Keratinocyte (primary cell): Measurements from ENCODE around the gene KRTAP6-2. TPM values are rescaled to one million over a fixed set of nuclear protein-coding genes. Genes with fewer than 3 reads are reported as not detected.

Experiments used
- DNase-seq: peaks from one replicate; pipeline ENCODE4 v3.0.0-alpha.2; 2011; ENCODE audit warnings: low read depth, missing footprints, low spot score
- FAIRE-seq: peaks from 2 replicates; lab custom pipeline; 2011; peaks lifted over from hg19 to GRCh38; lab: Jason Lieb, UNC
- H2AFZ ChIP-seq: 2 replicates; pipeline ENCODE4 v1.6.0; 2012; ENCODE audit warnings: low read length, control low read depth, inconsistent platforms; ENCODE audit not compliant: control insufficient read depth
- H3K27ac ChIP-seq: 2 replicates; pipeline ENCODE4 v1.5.1; 2011; ENCODE audit warnings: low read length; ENCODE audit not compliant: control insufficient read depth, insufficient read depth
- H3K27me3 ChIP-seq: 3 replicates; pipeline ENCODE4 v1.6.0; 2011; ENCODE audit warnings: low read length; ENCODE audit not compliant: control insufficient read depth, insufficient read depth; ENCODE audit errors: extremely low read depth
- H3K36me3 ChIP-seq, 2 experiments: 2 replicates in 1 of 2; 3 replicates in 1 of 2; pipeline ENCODE4 v1.5.1; 2011; ENCODE audit warnings: low read length in 2 of 2, mild to moderate bottlenecking in 1 of 2; ENCODE audit not compliant: control insufficient read depth in 2 of 2, insufficient read depth in 2 of 2; ENCODE audit errors: extremely low read depth in 1 of 2
- H3K4me1 ChIP-seq: 3 replicates; pipeline ENCODE4 v1.5.1; 2011; ENCODE audit warnings: low read length; ENCODE audit not compliant: control insufficient read depth, insufficient read depth; ENCODE audit errors: extremely low read depth
- H3K4me2 ChIP-seq: 3 replicates; pipeline ENCODE4 v1.6.0; 2011; ENCODE audit warnings: low read depth, low read length; ENCODE audit not compliant: control insufficient read depth, insufficient read depth; ENCODE audit errors: extremely low read depth
- H3K4me3 ChIP-seq, 3 experiments: fragments of 200-600 bp in 1 of 3; sonication (generic) in 1 of 3; 2 replicates in 2 of 3; 3 replicates in 1 of 3; pipeline ENCODE4 v1.5.1; 2011 to 2016; ENCODE audit warnings: low read length in 3 of 3, mild to moderate bottlenecking in 3 of 3, control low read depth in 2 of 3, inconsistent platforms in 1 of 3, low read depth in 1 of 3, mixed read lengths in 1 of 3, mixed run types in 1 of 3, moderate library complexity in 1 of 3; ENCODE audit not compliant: control insufficient read depth in 2 of 3, insufficient read depth in 2 of 3; ENCODE audit errors: extremely low read depth in 1 of 3
- H3K79me2 ChIP-seq: 2 replicates; pipeline ENCODE4 v1.6.0; 2012; ENCODE audit warnings: low read length; ENCODE audit not compliant: control insufficient read depth, insufficient read depth
- H3K9ac ChIP-seq: 3 replicates; pipeline ENCODE4 v1.6.0; 2011; ENCODE audit warnings: low read length; ENCODE audit not compliant: control insufficient read depth, insufficient read depth; ENCODE audit errors: extremely low read depth
- H3K9me1 ChIP-seq: 3 replicates; pipeline ENCODE4 v1.6.0; 2011; ENCODE audit warnings: low read length; ENCODE audit not compliant: control insufficient read depth, insufficient read depth; ENCODE audit errors: extremely low read depth
- H3K9me3 ChIP-seq: 2 replicates; pipeline ENCODE4 v1.5.1; 2012; ENCODE audit warnings: low read depth, low read length; ENCODE audit not compliant: control insufficient read depth
- H4K20me1 ChIP-seq: 3 replicates; pipeline ENCODE4 v1.6.0; 2011; ENCODE audit warnings: low read length; ENCODE audit not compliant: control insufficient read depth, insufficient read depth; ENCODE audit errors: extremely low read depth
- EZH2 ChIP-seq: IDR thresholded peaks from one replicate; pipeline ENCODE4 v1.6.1; 2012; ENCODE audit warnings: inconsistent platforms, mild to moderate bottlenecking, low read length, moderate library complexity
- dilution Hi-C: fragments of 300-500 bp; cut with MboI; formaldehyde crosslinking; loops from one replicate; pipeline ENCODE4 v1.7.0; 2020; ENCODE audit warnings: low sequenced_read_pairs; ENCODE audit not compliant: extremely low pct_ligation_motif_present
- polyA minus RNA-seq, 3 experiments: library from RNA; depleted of rRNA, polyadenylated mRNA; stranded (reverse); fragments of >200 nt; gene quantifications; 1 replicate in 1 of 3; 2 replicates in 1 of 3; 3 replicates in 1 of 3; pipeline ENCODE4 v1.2.3, GENCODE V29; 2011
- polyA plus RNA-seq, 5 experiments: library from polyadenylated mRNA; depleted of rRNA in 3 of 5; stranded (reverse) in 3 of 5; stranded (forward) in 1 of 5; unstranded in 1 of 5; fragments of >200 nt; gene quantifications; 1 replicate in 1 of 5; 2 replicates in 3 of 5; 3 replicates in 1 of 5; pipeline versions ENCODE4 v1.2.1 to v1.2.3, GENCODE V29; 2011 to 2012; ENCODE audit warnings: missing spikeins in 2 of 5, low read depth in 1 of 5, low replicate concordance in 1 of 5
- TF ChIP-seq, protein P1 (sequence below), 3 experiments: IDR thresholded peaks in 1 of 3; conservative IDR thresholded peaks in 1 of 3; optimal IDR thresholded peaks in 1 of 3; 2 replicates in 2 of 3; 3 replicates in 1 of 3; pipeline versions ENCODE3 to v1.5.1; 2011; ENCODE audit warnings: low read length in 3 of 3, mild to moderate bottlenecking in 3 of 3, moderate library complexity in 2 of 3, control low read depth in 1 of 3, inconsistent platforms in 1 of 3; ENCODE audit not compliant: insufficient read depth in 2 of 3; ENCODE audit errors: extremely low read depth in 1 of 3

Gene KRTAP6-2
- polyA plus RNA-seq (not detected in 3 replicates), polyA minus RNA-seq (not detected in 3 replicates)
- not detected for polyA plus RNA-seq (2011; ENCODE audit: low read depth)
- not detected in 2 replicates for polyA plus RNA-seq (2011; cell fraction: cytosol; rRNA removed)
- polyA plus RNA-seq (2011; cell fraction: nucleus; rRNA removed) = not detected in 2 replicates
- polyA plus RNA-seq (2012; ENCODE audit: low replicate concordance) = not detected in 2 replicates
- not detected for polyA minus RNA-seq (2011; cell fraction: cytosol; rRNA and poly(A)+ RNA removed)
- polyA minus RNA-seq (2011; cell fraction: nucleus; rRNA and poly(A)+ RNA removed) = not detected in 2 replicates

GRCh38 chr21:30598802-30599201, at the start of gene KRTAP6-2:
KRTAP6-2 (minus strand) TSS chr21:30598902; CDS start chr21:30598874, 28 bp downstream.
- no peak within 1 kb of the TSS for H2AFZ ChIP-seq
- no peaks in the 10 kb centered on the region for H3K9me3 ChIP-seq
- H3K9ac ChIP-seq = no peak within 1 kb of the TSS
- no peak for TF ChIP-seq EZH2
- TF ChIP-seq, protein P1, sequence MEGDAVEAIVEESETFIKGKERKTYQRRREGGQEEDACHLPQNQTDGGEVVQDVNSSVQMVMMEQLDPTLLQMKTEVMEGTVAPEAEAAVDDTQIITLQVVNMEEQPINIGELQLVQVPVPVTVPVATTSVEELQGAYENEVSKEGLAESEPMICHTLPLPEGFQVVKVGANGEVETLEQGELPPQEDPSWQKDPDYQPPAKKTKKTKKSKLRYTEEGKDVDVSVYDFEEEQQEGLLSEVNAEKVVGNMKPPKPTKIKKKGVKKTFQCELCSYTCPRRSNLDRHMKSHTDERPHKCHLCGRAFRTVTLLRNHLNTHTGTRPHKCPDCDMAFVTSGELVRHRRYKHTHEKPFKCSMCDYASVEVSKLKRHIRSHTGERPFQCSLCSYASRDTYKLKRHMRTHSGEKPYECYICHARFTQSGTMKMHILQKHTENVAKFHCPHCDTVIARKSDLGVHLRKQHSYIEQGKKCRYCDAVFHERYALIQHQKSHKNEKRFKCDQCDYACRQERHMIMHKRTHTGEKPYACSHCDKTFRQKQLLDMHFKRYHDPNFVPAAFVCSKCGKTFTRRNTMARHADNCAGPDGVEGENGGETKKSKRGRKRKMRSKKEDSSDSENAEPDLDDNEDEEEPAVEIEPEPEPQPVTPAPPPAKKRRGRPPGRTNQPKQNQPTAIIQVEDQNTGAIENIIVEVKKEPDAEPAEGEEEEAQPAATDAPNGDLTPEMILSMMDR (optimal IDR thresholded peaks at IDR 0.05 in 1 of 3, IDR thresholded peaks at IDR 0.05 in 1 of 3, conservative IDR thresholded peaks at IDR 0.05 in 1 of 3; ENCODE audit: extremely low read depth in 1 of 3, insufficient read depth in 2 of 3, low read length in 3 of 3) = no peak
- H3K4me3 ChIP-seq = no peak within 1 kb of the TSS
- no peaks in the 10 kb centered on the region for H3K27me3 ChIP-seq
- no peak within 1 kb of the TSS for H3K4me2 ChIP-seq
- H3K4me1 ChIP-seq = no peaks in the 10 kb centered on the region
- no peaks in the 10 kb centered on the region for H3K36me3 ChIP-seq
- dilution Hi-C loops = no loop called here
- H3K79me2 ChIP-seq = no peaks in the 10 kb centered on the region
- no peaks in the 10 kb centered on the region for H4K20me1 ChIP-seq
- DNase-seq (no peak), FAIRE-seq (no peak)
- no peaks in the 10 kb centered on the region for H3K9me1 ChIP-seq
- no peak within 1 kb of the TSS for H3K27ac ChIP-seq

DNA sequence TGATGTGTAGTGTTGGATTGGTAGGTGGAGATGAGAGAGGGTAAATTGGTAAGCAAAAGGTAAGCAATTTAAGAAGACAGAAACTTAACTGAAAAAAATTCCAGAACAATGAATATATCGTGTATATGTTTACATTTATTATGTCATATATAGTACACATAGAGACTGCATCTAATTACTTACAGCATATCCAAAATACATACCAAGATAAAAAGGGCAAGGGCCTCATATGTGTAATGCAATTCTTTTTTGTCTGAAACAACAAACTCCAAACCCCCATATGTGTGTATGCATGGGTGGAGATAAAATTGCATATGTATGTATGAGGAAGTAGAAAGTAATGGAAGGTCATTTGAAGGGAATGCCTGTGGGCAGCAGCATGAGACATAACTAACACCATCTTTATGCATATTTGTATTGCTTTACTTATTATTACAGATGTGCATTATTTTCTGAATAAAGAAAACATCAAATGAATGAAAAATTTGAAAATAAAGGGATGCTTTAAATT, 48.3 kb upstream of the KRTAP6-2 start:
- no peak for DNase-seq
- no peaks in the 10 kb centered on the region for H3K79me2 ChIP-seq

More for the DNA sequence above, 48.3 kb upstream of the KRTAP6-2 start:
- Histone ChIP-seq H3K9me3 (no peaks in the 10 kb centered on the region), H3K27me3 (no peaks in the 10 kb centered on the region), H3K9me1 (no peaks in the 10 kb centered on the region), H2AFZ (no peak overlapping the region), H3K9ac (no peak overlapping the region), H3K36me3 (no peaks in the 10 kb centered on the region), H4K20me1 (no peaks in the 10 kb centered on the region), H3K4me1 (no peaks in the 10 kb centered on the region), H3K4me2 (no peak overlapping the region), H3K4me3 (no peak overlapping the region), H3K27ac (no peak overlapping the region)
- FAIRE-seq = no peak
- dilution Hi-C loops = no loop called here
- TF ChIP-seq EZH2 = no peak
- TF ChIP-seq, protein P1 (optimal IDR thresholded peaks at IDR 0.05 in 1 of 3, IDR thresholded peaks at IDR 0.05 in 1 of 3, conservative IDR thresholded peaks at IDR 0.05 in 1 of 3; ENCODE audit: extremely low read depth in 1 of 3, insufficient read depth in 2 of 3, low read length in 3 of 3) = no peak
